ENCODE data around the gene KIAA0040. TPM values are rescaled to one million over a fixed set of nuclear protein-coding genes. Genes with fewer than 3 reads are reported as not detected.
A peak's percentile ranks its signal among the peaks of the same experiment; 100 is the strongest.

The KIAA0040 gene
- total RNA-seq, 6 donors from 2014 or later: 23.0 to 58.7 (median 36.1) TPM

DNA sequence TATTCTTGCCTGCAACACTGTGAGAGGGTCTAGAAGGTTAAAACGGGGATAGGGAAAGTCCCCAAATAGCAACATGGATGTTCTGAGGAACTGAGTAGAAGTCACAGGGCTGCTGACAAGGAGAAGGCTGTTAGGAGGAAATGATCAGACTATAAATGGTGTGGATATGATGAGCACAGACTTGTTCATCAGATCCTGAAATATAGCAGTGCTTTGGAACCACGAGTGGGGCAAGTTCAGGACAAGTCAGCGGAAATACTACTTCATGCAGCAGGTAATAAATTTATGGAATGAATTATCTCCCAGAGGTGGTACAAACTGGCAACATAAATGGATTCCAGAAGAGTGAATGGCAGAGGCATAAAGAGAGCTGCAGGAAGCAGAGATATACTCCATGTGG lies 3.2 kb upstream of the KIAA0040 start:
- Histone ChIP-seq H3K27ac (peak overlapping the region in 1 of 4 donors; percentile 15), H3K9me3 (no peaks in the 10 kb centered on the region), H3K27me3 (no peaks in the 10 kb centered on the region), H3K4me3 (no peak overlapping the region), H3K4me1 (peaks cover 29 to 48% (median 34%) of the 10 kb centered on the region in 4 donors), H3K36me3 (no peaks in the 10 kb centered on the region)
- no peak for DNase-seq
- no peak for ATAC-seq (ENCODE audit: low FRiP score in 2 of 2)
- TF ChIP-seq POLR2A (IDR thresholded peaks at IDR 0.05) (no peak), POLR2AphosphoS5 (IDR thresholded peaks at IDR 0.05) (no peak), EP300 (IDR thresholded peaks at IDR 0.05) (no peak)
- TF ChIP-seq, protein P1, sequence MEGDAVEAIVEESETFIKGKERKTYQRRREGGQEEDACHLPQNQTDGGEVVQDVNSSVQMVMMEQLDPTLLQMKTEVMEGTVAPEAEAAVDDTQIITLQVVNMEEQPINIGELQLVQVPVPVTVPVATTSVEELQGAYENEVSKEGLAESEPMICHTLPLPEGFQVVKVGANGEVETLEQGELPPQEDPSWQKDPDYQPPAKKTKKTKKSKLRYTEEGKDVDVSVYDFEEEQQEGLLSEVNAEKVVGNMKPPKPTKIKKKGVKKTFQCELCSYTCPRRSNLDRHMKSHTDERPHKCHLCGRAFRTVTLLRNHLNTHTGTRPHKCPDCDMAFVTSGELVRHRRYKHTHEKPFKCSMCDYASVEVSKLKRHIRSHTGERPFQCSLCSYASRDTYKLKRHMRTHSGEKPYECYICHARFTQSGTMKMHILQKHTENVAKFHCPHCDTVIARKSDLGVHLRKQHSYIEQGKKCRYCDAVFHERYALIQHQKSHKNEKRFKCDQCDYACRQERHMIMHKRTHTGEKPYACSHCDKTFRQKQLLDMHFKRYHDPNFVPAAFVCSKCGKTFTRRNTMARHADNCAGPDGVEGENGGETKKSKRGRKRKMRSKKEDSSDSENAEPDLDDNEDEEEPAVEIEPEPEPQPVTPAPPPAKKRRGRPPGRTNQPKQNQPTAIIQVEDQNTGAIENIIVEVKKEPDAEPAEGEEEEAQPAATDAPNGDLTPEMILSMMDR (IDR thresholded peaks at IDR 0.05): no peak
- WGBS, 2 donors: 64 to 73% methylated on average over 3 of the region's 3 CpGs

DNA sequence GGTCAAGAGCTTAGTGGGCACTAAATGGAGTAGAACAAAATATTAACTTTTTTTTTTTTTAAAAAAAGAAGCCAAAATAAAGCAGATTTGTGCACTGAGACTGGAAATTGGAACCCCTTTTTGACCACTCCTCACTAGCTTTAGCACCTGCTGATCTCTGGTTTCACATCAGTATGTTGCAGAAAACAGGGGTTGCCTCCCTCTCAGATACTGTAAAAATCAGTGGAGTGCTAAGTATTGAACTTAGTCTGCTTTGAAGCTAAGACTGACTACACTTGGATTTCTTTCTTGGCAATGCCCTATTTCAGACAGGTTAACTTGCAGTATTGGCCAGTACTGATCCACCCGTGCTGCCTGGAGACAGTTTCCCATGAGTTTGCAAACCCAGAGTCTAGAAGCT lies 2.7 kb upstream of the KIAA0040 start:
- no peak for DNase-seq
- H3K9me3 ChIP-seq: no peaks in the 10 kb centered on the region
- TF ChIP-seq POLR2AphosphoS5 (IDR thresholded peaks at IDR 0.05) (no peak), POLR2A (IDR thresholded peaks at IDR 0.05) (no peak), EP300 (IDR thresholded peaks at IDR 0.05) (no peak)
- TF ChIP-seq, protein P1 (IDR thresholded peaks at IDR 0.05): no peak
- peaks cover 30 to 48% (median 34%) of the 10 kb centered on the region in 4 donors for H3K4me1 ChIP-seq
- no peak for ATAC-seq (ENCODE audit: low FRiP score in 2 of 2)
- no peaks in the 10 kb centered on the region for H3K27me3 ChIP-seq
- no peak overlapping the region for H3K27ac ChIP-seq
- H3K36me3 ChIP-seq: no peaks in the 10 kb centered on the region
- H3K4me3 ChIP-seq: no peak overlapping the region
- 0 to 8% methylated on average over 1 of the region's 1 CpG for WGBS, 2 donors

DNA sequence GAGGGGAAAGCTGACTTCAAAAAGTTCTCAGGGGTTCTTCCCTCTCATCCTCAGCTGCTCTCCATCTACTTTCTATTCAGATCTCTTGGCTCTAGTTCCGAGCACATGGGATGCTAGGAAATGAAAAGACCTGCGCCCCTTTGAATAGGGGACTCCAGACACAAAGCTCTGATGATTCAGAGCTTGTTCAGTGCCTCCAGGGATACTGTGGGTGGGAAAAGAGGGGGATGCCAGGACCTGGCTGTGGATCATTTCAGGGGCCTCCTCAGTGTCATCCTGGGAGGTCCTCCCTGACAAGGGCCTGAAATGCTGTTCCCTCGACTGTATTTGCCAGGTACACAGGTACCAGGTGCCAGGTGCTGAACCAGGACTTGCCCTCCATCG lies 943 bp upstream of the KIAA0040 start:
- Histone ChIP-seq H3K36me3 (no peaks in the 10 kb centered on the region), H3K27ac (peak overlapping the region; percentile 88 to 95 (median 92)), H3K4me3 (peak overlapping the region in 3 of 4 donors; percentile 60 to 75 (median 64)), H3K4me1 (peaks cover 43 to 50% (median 48%) of the 10 kb centered on the region in 4 donors), H3K27me3 (no peaks in the 10 kb centered on the region), H3K9me3 (no peaks in the 10 kb centered on the region)
- ATAC-seq (ENCODE audit: low FRiP score in 2 of 2) (peak in 1 of 2 donors; percentile 14), DNase-seq (no peak)
- 65 to 70% methylated on average over 4 of the region's 4 CpGs for WGBS, 2 donors
- TF ChIP-seq, protein P1 (IDR thresholded peaks at IDR 0.05): no peak

DNA sequence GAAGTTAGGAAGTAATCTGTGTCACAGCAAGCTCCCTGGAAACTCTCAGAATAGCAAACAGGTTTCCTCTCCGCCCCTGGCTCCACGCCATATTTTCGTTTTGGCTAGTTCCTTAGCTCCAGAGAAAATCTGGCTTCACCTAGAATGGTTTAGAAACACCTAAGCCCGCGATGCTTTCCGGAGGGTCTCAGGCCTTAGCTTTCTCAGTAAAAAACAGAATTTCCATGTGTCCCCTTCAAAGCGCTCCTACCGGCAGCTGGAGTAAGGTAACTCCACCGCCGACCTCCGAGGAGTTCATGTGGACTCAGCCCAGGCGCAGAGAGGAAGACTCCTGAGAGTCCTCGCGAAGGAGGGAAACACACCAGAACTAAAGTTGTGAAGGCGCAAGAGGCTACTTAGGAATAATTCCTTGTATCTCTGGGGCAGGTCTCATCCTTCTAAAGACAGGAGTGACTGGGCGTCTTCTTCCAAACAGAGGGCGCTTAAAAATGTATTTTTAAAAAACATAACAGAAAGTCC lies 406 bp downstream of the KIAA0040 start:
- Histone ChIP-seq H3K9me3 (no peaks in the 10 kb centered on the region), H3K4me1 (peaks cover 49 to 53% (median 51%) of the 10 kb centered on the region in 4 donors), H3K4me3 (peak overlapping the region; percentile 38 to 75 (median 62)), H3K27ac (peak overlapping the region; percentile 88 to 95 (median 92)), H3K36me3 (no peaks in the 10 kb centered on the region), H3K27me3 (no peaks in the 10 kb centered on the region)
- DNase-seq (peak in 1 of 2 donors; percentile 63), ATAC-seq (ENCODE audit: low FRiP score in 2 of 2) (peak in 1 of 2 donors; percentile 44)
- 0 to 1% methylated on average over 11 to 17 of the region's 17 CpGs for WGBS, 2 donors
- TF ChIP-seq POLR2AphosphoS5 (IDR thresholded peaks at IDR 0.05): no peak
- no peak for TF ChIP-seq EP300 (IDR thresholded peaks at IDR 0.05)
- TF ChIP-seq, protein P1 (IDR thresholded peaks at IDR 0.05): peak in 1 of 6 experiments; percentile 13
- TF ChIP-seq POLR2A (IDR thresholded peaks at IDR 0.05): no peak

DNA sequence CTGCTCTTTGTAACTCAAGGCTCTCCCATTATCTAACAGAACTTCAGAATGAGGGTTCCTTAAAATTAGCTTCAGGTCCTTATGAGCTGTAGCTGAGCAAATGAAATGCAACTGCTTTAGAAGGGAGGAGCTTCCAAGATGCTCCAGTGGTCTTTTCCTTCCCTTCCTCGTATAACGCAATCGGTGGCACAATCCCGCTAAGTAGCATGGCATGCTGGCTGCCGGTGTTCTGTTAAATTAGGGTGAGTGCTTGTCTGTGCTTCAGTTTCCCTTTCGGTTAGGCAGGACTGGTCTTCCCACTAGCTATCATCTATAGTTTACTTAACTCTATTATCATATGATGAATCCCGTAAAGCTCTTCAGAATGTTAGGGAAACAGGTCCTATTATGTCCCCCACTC lies 917 bp downstream of the KIAA0040 start:
- H3K36me3 ChIP-seq: no peaks in the 10 kb centered on the region
- 0 to 6% methylated on average over 7 of the region's 7 CpGs for WGBS, 2 donors
- H3K27ac ChIP-seq: peak overlapping the region; percentile 88 to 95 (median 92)
- H3K27me3 ChIP-seq: no peaks in the 10 kb centered on the region
- H3K4me3 ChIP-seq: peak overlapping the region; percentile 38 to 75 (median 62)
- TF ChIP-seq POLR2AphosphoS5 (IDR thresholded peaks at IDR 0.05): peak; percentile 71 to 73
- TF ChIP-seq POLR2A (IDR thresholded peaks at IDR 0.05): peak in 2 of 4 donors; percentile 30 to 37
- no peak for TF ChIP-seq EP300 (IDR thresholded peaks at IDR 0.05)
- DNase-seq (peak in 1 of 2 donors; percentile 69), ATAC-seq (ENCODE audit: low FRiP score in 2 of 2) (peak in 1 of 2 donors; percentile 33)
- no peaks in the 10 kb centered on the region for H3K9me3 ChIP-seq
- peaks cover 52 to 55% (median 54%) of the 10 kb centered on the region in 4 donors for H3K4me1 ChIP-seq
